Activated T-helper 9 cell treated with anti-CD3 and anti-CD28 coated beads, Interleukin-2, amount 50 U/mL, for 16 hours (primary cell): ENCODE results near the gene SLC25A6.
"Not testable (repeated sequence)": the region's sequence is repeated elsewhere in the genome, so short reads cannot be mapped to it uniquely, and the experiment has no call there.

Experiments
- DNase-seq: peaks from one replicate; pipeline ENCODE4 v3.0.0-alpha.2; 2020; ENCODE audit warnings: low read depth

The SLC25A6 gene

GRCh38 chrX:1412551-1413161 is 20.7 kb upstream of the SLC25A6 start:
- DNase-seq: no peak

DNA sequence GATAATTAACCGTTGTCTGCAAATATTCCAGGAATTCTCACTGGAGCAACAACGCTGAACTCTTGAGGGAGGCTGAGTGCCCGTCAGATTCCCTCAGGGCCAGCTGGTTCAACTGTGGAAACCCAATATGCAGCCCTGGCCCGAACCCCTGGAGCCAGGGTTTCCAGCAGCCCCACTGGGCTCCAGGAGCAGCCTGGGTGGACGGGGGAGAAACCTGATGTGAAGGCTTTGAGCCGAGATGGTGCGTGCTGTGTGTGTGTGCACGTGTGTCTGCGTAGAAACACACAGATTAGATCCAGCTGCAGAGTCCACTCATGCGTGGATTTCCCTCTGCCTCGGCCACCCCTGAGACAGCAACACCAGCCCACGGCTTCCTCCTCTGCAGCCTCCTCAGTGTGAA is 19.4 kb upstream of the SLC25A6 start:
- no peak for DNase-seq

DNA sequence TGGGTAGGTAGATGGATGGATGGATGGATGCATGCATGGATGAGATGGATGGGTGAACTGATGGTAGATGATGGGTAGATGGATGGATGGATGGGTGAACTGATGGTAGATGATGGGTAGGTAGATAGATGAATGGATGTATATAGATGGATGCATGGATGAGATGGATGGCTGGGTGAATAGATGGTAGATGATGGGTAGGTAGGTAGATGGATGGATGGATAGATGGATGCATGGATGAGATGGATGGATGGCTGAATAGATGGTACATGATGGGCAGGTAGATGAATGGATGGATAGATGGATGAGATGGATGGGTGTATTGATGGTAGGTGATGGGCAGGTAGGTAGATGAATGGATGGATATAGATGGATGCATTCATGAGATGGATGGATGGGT is 15.1 kb upstream of the SLC25A6 start:
- DNase-seq: no peak

DNA sequence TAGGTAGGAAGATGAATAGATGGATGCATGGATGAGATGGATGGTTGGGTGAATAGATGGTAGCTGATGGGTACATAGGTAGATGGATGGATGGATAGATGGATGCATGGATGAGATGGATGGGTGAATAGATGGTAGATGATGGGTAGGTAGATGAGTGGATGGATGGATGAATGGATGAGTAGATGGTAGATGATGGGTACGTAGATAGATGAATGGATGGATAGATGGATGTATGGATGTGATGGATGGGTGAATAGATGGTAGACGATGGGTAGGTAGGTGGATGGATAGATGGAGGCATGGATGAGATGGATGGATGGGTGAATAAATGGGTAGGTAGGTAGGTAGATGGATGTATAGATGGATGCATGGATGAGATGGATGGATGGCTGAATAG is 13.9 kb upstream of the SLC25A6 start:
- DNase-seq: not testable (repeated sequence)

DNA sequence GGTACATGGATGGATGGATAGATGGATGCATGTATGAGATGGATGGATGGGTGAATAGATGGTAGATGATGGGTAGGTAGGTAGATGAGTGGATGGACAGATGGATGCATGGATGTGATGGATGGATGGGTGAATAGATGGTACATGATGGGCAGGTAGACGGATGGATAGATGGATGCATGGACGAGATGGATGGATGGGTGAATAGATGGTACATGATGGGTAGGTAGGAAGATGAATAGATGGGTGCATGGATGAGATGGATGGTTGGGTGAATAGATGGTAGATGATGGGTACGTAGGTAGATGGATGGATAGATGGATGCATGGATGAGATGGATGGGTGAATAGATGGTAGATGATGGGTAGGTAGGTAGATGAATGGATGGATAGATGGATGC is 12.0 kb upstream of the SLC25A6 start:
- not testable (repeated sequence) for DNase-seq

GRCh38 chrX:1403228-1403627 is 11.3 kb upstream of the SLC25A6 start:
- DNase-seq: no peak

DNA sequence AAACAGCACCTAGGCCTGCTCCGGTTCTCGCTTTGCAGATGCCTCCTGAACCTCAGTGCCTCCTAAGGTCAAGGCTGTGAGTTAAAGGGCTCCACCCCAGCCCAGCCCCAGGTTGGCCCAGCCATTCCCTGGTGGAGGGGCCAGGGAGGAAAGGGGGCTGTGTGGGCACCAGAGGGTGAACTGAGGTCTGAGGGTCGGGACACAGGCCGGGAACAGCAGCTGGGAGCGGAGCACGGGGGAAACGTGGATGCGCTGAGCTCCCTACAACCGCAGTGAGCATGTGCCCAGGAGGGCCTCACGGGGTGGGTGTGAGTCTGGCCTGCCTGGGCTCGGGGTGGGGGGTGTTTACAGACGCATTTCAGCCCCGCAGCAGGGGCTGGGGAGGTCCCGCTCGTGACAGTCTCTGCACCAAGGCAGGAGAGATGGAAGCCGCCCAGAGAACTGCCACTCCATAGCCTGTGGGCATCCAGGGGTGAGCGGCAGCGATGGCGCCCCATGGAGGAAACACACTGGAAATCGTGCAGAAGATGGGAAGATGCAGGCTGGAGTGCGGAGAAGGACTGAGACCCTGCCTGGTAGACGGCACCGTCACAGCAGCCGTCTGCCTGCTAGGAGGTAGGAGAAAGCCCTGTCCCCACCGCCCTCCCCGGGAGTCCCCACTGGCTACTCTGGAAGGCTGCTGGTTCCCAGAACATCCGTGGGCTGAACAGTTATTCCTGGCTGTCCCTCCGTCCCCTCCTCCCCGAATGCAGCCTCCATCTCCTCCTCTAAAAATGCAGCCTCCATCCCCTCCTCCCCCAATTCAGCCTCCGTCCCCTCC is 9.9 kb upstream of the SLC25A6 start:
- no peak for DNase-seq

- no peak for DNase-seq
Measured at GRCh38 chrX:1400742-1401471, 9.0 kb upstream of the SLC25A6 start.

- no peak for DNase-seq
Measured at GRCh38 chrX:1400049-1400448, 8.1 kb upstream of the SLC25A6 start.

- no peak for DNase-seq
Measured at GRCh38 chrX:1398431-1399340, 6.8 kb upstream of the SLC25A6 start.

DNA sequence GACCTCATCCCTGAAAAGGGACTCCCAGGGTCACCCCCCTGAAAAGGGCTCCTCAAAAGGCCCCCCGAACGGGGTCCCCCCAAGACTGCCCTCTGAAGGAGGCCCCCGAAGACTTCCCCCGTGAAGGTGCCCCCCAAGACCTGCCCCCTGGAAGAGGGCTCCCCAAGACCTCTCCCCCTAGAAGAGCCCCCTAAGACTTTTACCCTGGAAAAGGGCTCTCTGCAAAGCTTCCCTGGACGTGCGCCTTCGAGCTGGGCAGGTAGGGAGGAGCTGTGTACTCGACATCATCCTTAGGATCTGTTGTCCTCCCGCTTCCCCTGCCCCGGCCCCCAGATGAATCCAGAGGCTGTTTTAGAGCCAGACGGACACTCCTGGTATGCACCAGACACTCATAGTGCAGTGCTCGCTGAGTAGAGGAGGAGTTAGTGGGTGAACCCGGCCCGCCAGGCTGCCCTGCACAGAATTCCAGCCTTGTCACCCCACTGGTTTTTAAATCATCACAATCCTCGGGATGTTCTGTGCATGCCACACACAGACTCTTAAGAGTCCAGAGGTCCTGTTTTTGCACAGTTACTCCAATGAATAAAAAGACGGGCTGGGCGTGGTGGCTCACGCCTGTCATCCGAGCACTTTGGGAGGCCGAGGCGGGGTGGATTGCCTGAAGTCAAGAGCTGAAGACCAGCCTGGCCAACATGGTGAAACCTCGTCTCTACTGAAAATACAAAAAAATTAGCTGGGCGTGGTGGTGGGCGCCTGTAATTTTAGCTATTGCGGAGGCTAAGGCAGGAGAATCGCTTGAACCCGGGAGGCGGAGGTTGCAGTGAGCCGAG is 5.7 kb upstream of the SLC25A6 start:
- no peak for DNase-seq

- DNase-seq: no peak
Measured at GRCh38 chrX:1397001-1397400, 5.1 kb upstream of the SLC25A6 start.

DNA sequence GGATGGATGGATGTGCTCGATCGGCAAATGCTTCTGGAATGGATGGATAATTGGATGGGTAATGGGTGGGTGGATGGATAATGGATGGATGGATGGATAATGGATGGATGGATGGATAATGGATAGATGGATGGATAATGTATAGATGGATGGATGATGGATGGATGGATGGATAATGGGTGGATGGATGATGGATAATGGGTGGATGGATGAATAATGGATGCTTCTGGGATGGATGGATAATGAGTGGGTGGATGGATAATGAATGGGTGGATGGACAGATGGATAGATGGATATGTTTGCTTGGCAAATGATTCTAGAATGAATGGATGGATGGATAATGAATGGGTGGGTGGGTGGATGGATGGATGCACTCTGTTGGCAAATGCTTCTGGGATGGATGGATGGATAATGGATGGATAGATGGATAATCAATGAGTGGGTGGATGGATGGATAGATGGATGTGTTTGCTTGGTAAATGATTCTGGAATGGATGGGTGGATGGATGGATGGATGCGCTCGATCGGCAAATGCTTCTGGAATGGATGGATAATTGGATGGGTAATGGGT is 3.8 kb upstream of the SLC25A6 start:
- DNase-seq: no peak

DNA sequence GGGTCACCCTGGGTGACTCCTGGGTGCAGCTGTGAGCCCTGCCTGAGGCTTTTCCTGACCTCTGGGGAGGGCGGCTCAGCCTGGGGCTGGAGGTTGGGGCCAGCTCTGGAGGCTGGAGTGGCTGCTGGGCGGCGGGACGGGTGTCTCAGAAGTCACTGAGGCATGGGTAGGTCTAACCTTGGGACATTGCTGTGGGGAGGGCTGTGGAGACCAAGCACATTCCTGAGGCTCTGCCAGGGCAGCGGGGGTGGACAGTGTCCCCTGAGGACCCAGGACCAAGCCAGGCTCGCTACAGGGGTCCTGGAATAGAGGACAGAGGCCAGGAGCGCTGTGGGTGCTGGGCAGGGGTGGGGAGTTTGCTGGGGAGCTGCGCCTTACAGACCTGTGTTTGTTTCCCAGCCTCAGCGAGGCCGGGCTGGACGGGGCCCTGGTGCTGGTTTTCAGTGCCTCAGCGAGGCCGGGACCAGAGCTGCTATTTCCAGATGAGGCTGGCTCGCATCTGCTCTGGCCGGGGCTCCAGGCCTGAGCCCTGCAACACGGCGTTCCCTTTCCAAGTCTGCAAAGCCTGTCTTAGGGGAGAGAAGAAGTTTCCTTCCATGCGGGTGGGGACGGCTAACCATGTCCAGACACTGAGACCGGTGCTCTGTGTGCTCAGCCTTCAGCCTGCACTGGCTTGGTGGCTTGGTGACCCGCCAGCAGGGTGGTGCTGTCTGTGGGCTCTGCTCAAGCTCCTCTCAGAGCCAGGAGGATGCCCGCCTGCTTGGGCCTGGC is 3.0 kb upstream of the SLC25A6 start:
- no peak for DNase-seq

- DNase-seq: no peak
Measured at GRCh38 chrX:1393871-1394615, 2.1 kb upstream of the SLC25A6 start.

GRCh38 chrX:1392376-1393068 is 609 bp upstream of the SLC25A6 start:
- DNase-seq: no peak

GRCh38 chrX:1391370-1391706 is 575 bp downstream of the SLC25A6 start:
- DNase-seq: no peak

GRCh38 chrX:1390621-1391369 is 1.1 kb downstream of the SLC25A6 start:
- no peak for DNase-seq
